ENCODE data around the gene SGMS1.
"Not testable (repeated sequence)": the region's sequence is repeated elsewhere in the genome, so short reads cannot be mapped to it uniquely, and the experiment has no call there.

GRCh38 chr10:50671645-50672044 lies 47.9 kb upstream of the SGMS1 start:
- TF ChIP-seq, protein P1, sequence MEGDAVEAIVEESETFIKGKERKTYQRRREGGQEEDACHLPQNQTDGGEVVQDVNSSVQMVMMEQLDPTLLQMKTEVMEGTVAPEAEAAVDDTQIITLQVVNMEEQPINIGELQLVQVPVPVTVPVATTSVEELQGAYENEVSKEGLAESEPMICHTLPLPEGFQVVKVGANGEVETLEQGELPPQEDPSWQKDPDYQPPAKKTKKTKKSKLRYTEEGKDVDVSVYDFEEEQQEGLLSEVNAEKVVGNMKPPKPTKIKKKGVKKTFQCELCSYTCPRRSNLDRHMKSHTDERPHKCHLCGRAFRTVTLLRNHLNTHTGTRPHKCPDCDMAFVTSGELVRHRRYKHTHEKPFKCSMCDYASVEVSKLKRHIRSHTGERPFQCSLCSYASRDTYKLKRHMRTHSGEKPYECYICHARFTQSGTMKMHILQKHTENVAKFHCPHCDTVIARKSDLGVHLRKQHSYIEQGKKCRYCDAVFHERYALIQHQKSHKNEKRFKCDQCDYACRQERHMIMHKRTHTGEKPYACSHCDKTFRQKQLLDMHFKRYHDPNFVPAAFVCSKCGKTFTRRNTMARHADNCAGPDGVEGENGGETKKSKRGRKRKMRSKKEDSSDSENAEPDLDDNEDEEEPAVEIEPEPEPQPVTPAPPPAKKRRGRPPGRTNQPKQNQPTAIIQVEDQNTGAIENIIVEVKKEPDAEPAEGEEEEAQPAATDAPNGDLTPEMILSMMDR (IDR thresholded peaks at IDR 0.05; ENCODE audit: low read depth, low read length, poor library complexity, severe bottlenecking) = not testable (repeated sequence)
- not testable (repeated sequence) for TF ChIP-seq EZH2phosphoT487 (IDR thresholded peaks at IDR 0.05; ENCODE audit: borderline replicate concordance, low read length)

All from DOHH2 (cell line).